HG02885 (cell line): ENCODE measurements around the gene ATF3.
"Not testable (repeated sequence)": the region's sequence is repeated elsewhere in the genome, so short reads cannot be mapped to it uniquely, and the experiment has no call there.

ENCODE experiments used
- ATAC-seq: cut with Tn5 transposase; IDR thresholded peaks from one replicate; pipeline ENCODE4 v1.9.1; 2021; ENCODE audit warnings: mild to moderate bottlenecking; ENCODE audit not compliant: unreplicated experiment, poor library complexity

ATF3 gene

GRCh38 chr1:212624976-212625501, 16.5 kb downstream of the ATF3 start:
- ATAC-seq, result no peak

- no peak for ATAC-seq
Observed at GRCh38 chr1:212625781-212626450, 17.4 kb downstream of the ATF3 start.

GRCh38 chr1:212628046-212628445, 19.5 kb downstream of the ATF3 start:
- ATAC-seq, result no peak

GRCh38 chr1:212628813-212629415, 20.4 kb downstream of the ATF3 start:
- no peak for ATAC-seq

- ATAC-seq, result no peak
Observed at GRCh38 chr1:212629450-212630157, 21.0 kb downstream of the ATF3 start.

- ATAC-seq, result peak; percentile 94
Observed at GRCh38 chr1:212630158-212630900, 21.8 kb downstream of the ATF3 start.

GRCh38 chr1:212633161-212633560, 24.6 kb downstream of the ATF3 start:
- no peak for ATAC-seq

- ATAC-seq, result no peak
Observed at GRCh38 chr1:212634252-212634651, 25.7 kb downstream of the ATF3 start.

- ATAC-seq, result no peak
Observed at GRCh38 chr1:212635141-212635631, 26.6 kb downstream of the ATF3 start.

GRCh38 chr1:212637902-212638301, 29.3 kb downstream of the ATF3 start:
- no peak for ATAC-seq

- no peak for ATAC-seq
Observed at GRCh38 chr1:212638492-212639151, 30.1 kb downstream of the ATF3 start.

- ATAC-seq, result not testable (repeated sequence)
Observed at GRCh38 chr1:212639524-212639923, 31.0 kb downstream of the ATF3 start.

- no peak for ATAC-seq
Observed at GRCh38 chr1:212640223-212640878, 31.8 kb downstream of the ATF3 start.

GRCh38 chr1:212641956-212642355, 33.4 kb downstream of the ATF3 start:
- ATAC-seq, result no peak

- ATAC-seq, result no peak
Observed at GRCh38 chr1:212643877-212644276, 35.3 kb downstream of the ATF3 start.

GRCh38 chr1:212644866-212645545, 36.4 kb downstream of the ATF3 start:
- ATAC-seq, result no peak

GRCh38 chr1:212645546-212646543, 37.3 kb downstream of the ATF3 start:
- no peak for ATAC-seq

GRCh38 chr1:212646588-212646987, 38.0 kb downstream of the ATF3 start:
- ATAC-seq, result no peak
